NCI-H2171 (cell line): Measurements from ENCODE around the gene NUDT8.
"Not testable (repeated sequence)": the region's sequence is repeated elsewhere in the genome, so short reads cannot be mapped to it uniquely, and the experiment has no call there.

Experiments used
- DNase-seq: peaks from one replicate; lab custom pipeline; 2025; lab: John Stamatoyannopoulos, UW

Gene NUDT8

GRCh38 chr11:67628710-67629385 lies 889 bp downstream of the NUDT8 start:
- DNase-seq = no peak

GRCh38 chr11:67627812-67628624 lies 1.7 kb downstream of the NUDT8 start:
- DNase-seq = no peak

- no peak for DNase-seq
Observed at GRCh38 chr11:67627441-67627811, 2.3 kb downstream of the NUDT8 start.

GRCh38 chr11:67626970-67627369 lies 2.8 kb downstream of the NUDT8 start:
- DNase-seq = no peak

GRCh38 chr11:67626131-67626833 lies 3.5 kb downstream of the NUDT8 start:
- DNase-seq = not testable (repeated sequence)

GRCh38 chr11:67623795-67624194 lies 5.9 kb downstream of the NUDT8 start:
- not testable (repeated sequence) for DNase-seq

GRCh38 chr11:67622905-67623304 lies 6.8 kb downstream of the NUDT8 start:
- not testable (repeated sequence) for DNase-seq

- DNase-seq = not testable (repeated sequence)
Observed at GRCh38 chr11:67621928-67622327, 7.8 kb downstream of the NUDT8 start.

- DNase-seq = not testable (repeated sequence)
Observed at GRCh38 chr11:67620621-67621020, 9.1 kb downstream of the NUDT8 start.

- DNase-seq = not testable (repeated sequence)
Observed at GRCh38 chr11:67619683-67620618, 9.8 kb downstream of the NUDT8 start.

GRCh38 chr11:67618901-67619659 lies 10.7 kb downstream of the NUDT8 start:
- DNase-seq = not testable (repeated sequence)

GRCh38 chr11:67617243-67617953 lies 12.3 kb downstream of the NUDT8 start:
- DNase-seq = no peak

- DNase-seq = no peak
Observed at GRCh38 chr11:67616431-67617242, 13.1 kb downstream of the NUDT8 start.

- peak; percentile 29 for DNase-seq
Observed at GRCh38 chr11:67615728-67616430, 13.9 kb downstream of the NUDT8 start.

GRCh38 chr11:67614730-67615714 lies 14.7 kb downstream of the NUDT8 start:
- peak; percentile 8 for DNase-seq

GRCh38 chr11:67613960-67614715 lies 15.6 kb downstream of the NUDT8 start:
- DNase-seq = peak; percentile 11
